Measurements from ENCODE around the gene TRIM29. TPM values are rescaled to one million over a fixed set of nuclear protein-coding genes. Genes with fewer than 3 reads are reported as not detected.
"Not testable (repeated sequence)": the region's sequence is repeated elsewhere in the genome, so short reads cannot be mapped to it uniquely, and the experiment has no call there.

The TRIM29 gene
- total RNA-seq, 1 experiment from 2014 or later = not detected

GRCh38 chr11:120143472-120143871 lies 5.6 kb upstream of the TRIM29 start:
- in situ Hi-C loops (cut with HindIII; ENCODE audit: low pct_unique_long_range_greater_than_20kb, low sequenced_read_pairs); DNase-seq (ENCODE audit: low read depth, low spot score): not testable (repeated sequence)

GRCh38 chr11:120142441-120143100 lies 4.7 kb upstream of the TRIM29 start:
- in situ Hi-C loops (cut with HindIII; ENCODE audit: low pct_unique_long_range_greater_than_20kb, low sequenced_read_pairs) = no loop called here
- DNase-seq (ENCODE audit: low read depth, low spot score) = no peak

- DNase-seq (ENCODE audit: low read depth, low spot score) = no peak
Measured at GRCh38 chr11:120141768-120142423, 4.0 kb upstream of the TRIM29 start.

GRCh38 chr11:120141113-120141767 lies 3.3 kb upstream of the TRIM29 start:
- no peak for DNase-seq (ENCODE audit: low read depth, low spot score)
- in situ Hi-C loops (cut with HindIII; ENCODE audit: low pct_unique_long_range_greater_than_20kb, low sequenced_read_pairs) = no loop called here

More at GRCh38 chr11:120141768-120142423, 4.0 kb upstream of the TRIM29 start:
- in situ Hi-C loops (cut with HindIII; ENCODE audit: low pct_unique_long_range_greater_than_20kb, low sequenced_read_pairs) = no loop called here

- in situ Hi-C loops (cut with HindIII; ENCODE audit: low pct_unique_long_range_greater_than_20kb, low sequenced_read_pairs) = no loop called here
- no peak for DNase-seq (ENCODE audit: low read depth, low spot score)
Measured at GRCh38 chr11:120139316-120140069, 1.6 kb upstream of the TRIM29 start.

GRCh38 chr11:120137187-120137610 lies 714 bp downstream of the TRIM29 start:
- in situ Hi-C loops (cut with HindIII; ENCODE audit: low pct_unique_long_range_greater_than_20kb, low sequenced_read_pairs) = no loop called here
- DNase-seq (ENCODE audit: low read depth, low spot score) = no peak

GRCh38 chr11:120136356-120136755 lies 1.6 kb downstream of the TRIM29 start:
- in situ Hi-C loops (cut with HindIII; ENCODE audit: low pct_unique_long_range_greater_than_20kb, low sequenced_read_pairs) = no loop called here

GRCh38 chr11:120135838-120136237 lies 2.1 kb downstream of the TRIM29 start:
- DNase-seq (ENCODE audit: low read depth, low spot score) = no peak
- in situ Hi-C loops (cut with HindIII; ENCODE audit: low pct_unique_long_range_greater_than_20kb, low sequenced_read_pairs) = no loop called here

More at GRCh38 chr11:120136356-120136755, 1.6 kb downstream of the TRIM29 start:
- DNase-seq (ENCODE audit: low read depth, low spot score) = no peak

- in situ Hi-C loops (cut with HindIII; ENCODE audit: low pct_unique_long_range_greater_than_20kb, low sequenced_read_pairs) = no loop called here
- no peak for DNase-seq (ENCODE audit: low read depth, low spot score)
Measured at GRCh38 chr11:120134931-120135228, 3.0 kb downstream of the TRIM29 start.

GRCh38 chr11:120134106-120134930 lies 3.6 kb downstream of the TRIM29 start:
- no peak for DNase-seq (ENCODE audit: low read depth, low spot score)

GRCh38 chr11:120133216-120134105 lies 4.5 kb downstream of the TRIM29 start:
- in situ Hi-C loops (cut with HindIII; ENCODE audit: low pct_unique_long_range_greater_than_20kb, low sequenced_read_pairs) = no loop called here
- DNase-seq (ENCODE audit: low read depth, low spot score) = no peak

More at GRCh38 chr11:120134106-120134930, 3.6 kb downstream of the TRIM29 start:
- in situ Hi-C loops (cut with HindIII; ENCODE audit: low pct_unique_long_range_greater_than_20kb, low sequenced_read_pairs) = no loop called here

- in situ Hi-C loops (cut with HindIII; ENCODE audit: low pct_unique_long_range_greater_than_20kb, low sequenced_read_pairs) = no loop called here
- no peak for DNase-seq (ENCODE audit: low read depth, low spot score)
Measured at GRCh38 chr11:120132645-120133185, 5.2 kb downstream of the TRIM29 start.

GRCh38 chr11:120131941-120132644 lies 5.8 kb downstream of the TRIM29 start:
- in situ Hi-C loops (cut with HindIII; ENCODE audit: low pct_unique_long_range_greater_than_20kb, low sequenced_read_pairs) = no loop called here
- DNase-seq (ENCODE audit: low read depth, low spot score) = no peak

- in situ Hi-C loops (cut with HindIII; ENCODE audit: low pct_unique_long_range_greater_than_20kb, low sequenced_read_pairs) = no loop called here
- DNase-seq (ENCODE audit: low read depth, low spot score) = no peak
Measured at GRCh38 chr11:120130991-120131760, 6.7 kb downstream of the TRIM29 start.

Measured in SK-MEL-5 (cell line).